GM19463 (cell line): ENCODE results near the gene MAPK10.
"Not testable (repeated sequence)": the region's sequence is repeated elsewhere in the genome, so short reads cannot be mapped to it uniquely, and the experiment has no call there.

Experiments used
- ATAC-seq: cut with Tn5 transposase; IDR thresholded peaks from one replicate; pipeline ENCODE4 v1.9.1; 2021; ENCODE audit warnings: mild to moderate bottlenecking, moderate library complexity; ENCODE audit not compliant: unreplicated experiment

Gene MAPK10

DNA sequence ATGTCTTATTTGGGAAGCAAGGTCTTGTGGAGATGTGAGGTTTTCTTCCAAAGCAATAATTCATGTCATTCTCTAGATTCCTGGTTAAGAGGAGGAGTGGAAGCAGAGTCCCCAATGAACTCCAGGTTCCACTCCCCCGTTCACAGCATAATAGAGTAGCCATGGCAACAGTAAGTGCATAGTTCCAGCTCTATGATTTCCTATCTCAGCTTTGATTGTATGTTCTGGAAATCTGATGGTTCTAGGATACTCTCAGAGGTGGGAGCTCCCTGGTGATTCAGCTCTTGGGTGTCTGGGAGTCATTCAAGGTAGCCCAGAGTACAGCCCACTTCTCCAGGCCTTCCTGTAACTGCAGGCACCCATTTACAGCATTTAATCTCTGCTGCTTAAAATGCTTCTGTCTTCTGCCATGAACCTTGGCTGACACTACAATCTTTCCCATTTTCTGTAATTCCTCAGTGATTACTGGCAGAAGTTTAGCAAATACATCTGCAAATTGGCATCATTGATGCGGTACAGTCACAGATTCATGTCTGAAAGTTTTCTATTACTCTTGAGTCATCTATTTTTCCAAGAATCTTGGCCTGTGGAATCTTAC is 242.0 kb downstream of the MAPK10 start:
- no peak for ATAC-seq

- no peak for ATAC-seq
Measured at GRCh38 chr4:86114563-86114962, 245.3 kb downstream of the MAPK10 start.

- ATAC-seq: no peak
Measured at GRCh38 chr4:86108834-86109233, 251.0 kb downstream of the MAPK10 start.

- ATAC-seq: no peak
Measured at GRCh38 chr4:86108137-86108536, 251.7 kb downstream of the MAPK10 start.

GRCh38 chr4:86107112-86107511 is 252.7 kb downstream of the MAPK10 start:
- no peak for ATAC-seq

DNA sequence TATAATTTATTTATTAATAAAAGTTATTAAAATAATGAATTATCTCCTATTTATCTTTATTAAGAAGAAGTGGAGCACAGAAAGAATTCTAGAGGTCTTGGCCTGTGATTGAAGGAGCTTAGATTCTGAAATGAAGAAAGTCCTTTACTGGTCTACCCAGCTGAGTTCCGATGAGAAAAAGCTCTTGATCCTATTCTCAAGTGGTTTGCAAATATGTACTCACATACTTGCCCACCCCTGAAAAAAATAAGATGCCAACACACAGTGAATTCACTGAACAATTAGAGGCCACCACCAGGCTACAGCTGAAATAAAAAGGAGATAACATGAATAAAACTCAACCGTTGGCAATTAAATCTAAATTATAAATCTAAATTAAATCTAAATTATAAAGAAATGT is 253.4 kb downstream of the MAPK10 start:
- ATAC-seq: no peak

- no peak for ATAC-seq
Measured at GRCh38 chr4:86101841-86102240, 258.0 kb downstream of the MAPK10 start.

GRCh38 chr4:86101410-86101809 is 258.4 kb downstream of the MAPK10 start:
- ATAC-seq: no peak

GRCh38 chr4:86100539-86101215 is 259.2 kb downstream of the MAPK10 start:
- ATAC-seq: no peak

- ATAC-seq: no peak
Measured at GRCh38 chr4:86099348-86099747, 260.5 kb downstream of the MAPK10 start.

- no peak for ATAC-seq
Measured at GRCh38 chr4:86098691-86099090, 261.2 kb downstream of the MAPK10 start.

DNA sequence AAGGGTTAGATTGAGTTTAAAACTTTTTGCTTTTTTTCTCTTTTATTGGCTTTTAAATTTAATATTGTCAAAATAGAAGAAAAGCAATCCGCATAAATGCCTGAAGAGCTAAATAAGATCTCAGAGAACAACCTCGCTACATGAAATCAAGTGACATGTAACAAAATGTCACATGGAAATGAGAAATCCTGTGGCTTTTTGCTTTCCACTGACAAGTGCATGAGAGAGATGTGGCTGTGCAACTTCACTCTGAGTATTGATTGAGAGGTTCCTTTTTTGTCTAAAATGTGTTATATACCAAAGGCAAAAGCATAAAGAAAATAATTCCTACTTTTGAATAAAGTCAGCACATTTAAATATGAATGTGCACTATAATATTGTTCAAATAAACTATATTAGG is 263.5 kb downstream of the MAPK10 start:
- no peak for ATAC-seq

- no peak for ATAC-seq
Measured at GRCh38 chr4:86092684-86093083, 267.2 kb downstream of the MAPK10 start.

DNA sequence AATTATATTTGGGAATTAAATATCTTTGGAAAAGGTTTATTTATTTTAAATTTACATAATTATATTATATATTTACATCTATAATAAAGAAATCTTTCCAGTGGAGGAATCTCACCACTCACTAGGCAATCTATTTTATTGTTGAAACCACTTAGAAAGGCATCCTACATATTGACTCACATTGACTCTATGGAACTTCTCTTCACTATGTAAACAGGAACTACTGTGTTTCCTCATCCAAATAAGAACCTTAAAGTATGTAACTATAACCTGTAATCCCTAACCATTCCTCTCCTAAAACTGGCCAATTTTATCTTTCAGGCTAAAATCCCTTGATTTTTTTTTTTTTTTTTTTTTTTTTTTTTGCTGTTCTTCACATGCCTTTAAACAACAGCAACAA is 268.7 kb downstream of the MAPK10 start:
- ATAC-seq: no peak

DNA sequence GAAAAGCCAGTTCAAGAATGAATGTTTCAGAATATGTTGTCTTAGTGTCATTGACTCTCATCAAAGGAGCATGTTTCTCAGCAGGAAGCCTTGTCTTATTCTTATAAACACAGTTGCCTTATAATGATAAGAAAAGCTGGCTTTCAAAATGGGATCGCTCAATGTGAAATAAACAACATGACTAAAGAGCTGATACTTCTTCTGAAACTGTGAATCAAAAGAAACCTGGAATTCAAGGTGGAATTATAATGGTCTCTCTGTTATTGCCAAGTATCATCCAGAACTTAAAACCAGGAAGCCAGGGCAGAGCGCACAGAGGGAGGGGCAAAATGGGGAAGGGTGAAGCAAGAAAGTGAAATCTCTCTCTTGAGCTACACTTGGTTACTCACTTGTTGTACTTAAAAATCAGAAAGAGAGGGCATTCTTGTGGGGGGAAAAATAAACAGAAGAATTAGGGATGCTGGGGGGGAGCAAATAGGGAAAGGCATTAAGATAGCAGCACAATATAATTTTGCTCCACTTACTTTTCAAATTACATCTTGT is 270.0 kb downstream of the MAPK10 start:
- no peak for ATAC-seq

DNA sequence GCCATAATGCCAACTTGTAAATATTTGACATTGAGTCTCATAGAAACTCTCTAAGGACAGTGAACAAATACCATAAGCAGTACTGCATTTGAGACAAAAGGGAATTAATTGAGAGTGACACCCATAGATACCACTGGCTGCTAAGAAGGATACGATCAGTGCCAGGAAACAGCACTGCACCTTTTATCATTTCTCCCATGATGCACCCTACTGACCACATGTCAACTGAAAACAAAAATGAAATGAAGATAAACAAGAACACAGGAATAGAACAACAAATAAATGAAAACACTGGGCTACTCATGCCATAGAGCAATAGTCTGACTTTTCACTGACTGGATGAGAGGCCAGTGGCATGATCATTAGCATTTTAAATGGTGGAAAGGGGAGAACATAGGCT is 270.8 kb downstream of the MAPK10 start:
- ATAC-seq: no peak

GRCh38 chr4:86075796-86076195 is 284.1 kb downstream of the MAPK10 start:
- ATAC-seq: not testable (repeated sequence)

DNA sequence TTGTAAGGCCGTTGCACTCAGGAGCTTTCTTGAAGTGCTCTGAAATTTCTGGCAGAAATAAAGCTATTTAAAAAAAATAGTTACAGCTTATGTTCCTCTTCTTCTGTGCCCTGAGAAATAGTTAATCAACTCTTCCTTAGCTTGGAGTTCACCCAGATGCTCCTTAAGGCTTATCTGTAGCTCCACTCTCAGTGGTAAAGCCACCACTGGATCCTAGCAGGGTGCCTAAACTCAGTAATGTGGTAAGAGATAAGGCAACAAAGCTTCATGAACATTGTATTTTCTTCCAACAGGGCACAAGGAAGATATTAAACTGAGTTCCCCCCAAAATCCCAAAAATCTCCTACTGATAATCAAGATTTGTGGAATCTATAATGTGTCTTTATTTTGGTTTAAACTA is 299.5 kb downstream of the MAPK10 start:
- ATAC-seq: no peak

DNA sequence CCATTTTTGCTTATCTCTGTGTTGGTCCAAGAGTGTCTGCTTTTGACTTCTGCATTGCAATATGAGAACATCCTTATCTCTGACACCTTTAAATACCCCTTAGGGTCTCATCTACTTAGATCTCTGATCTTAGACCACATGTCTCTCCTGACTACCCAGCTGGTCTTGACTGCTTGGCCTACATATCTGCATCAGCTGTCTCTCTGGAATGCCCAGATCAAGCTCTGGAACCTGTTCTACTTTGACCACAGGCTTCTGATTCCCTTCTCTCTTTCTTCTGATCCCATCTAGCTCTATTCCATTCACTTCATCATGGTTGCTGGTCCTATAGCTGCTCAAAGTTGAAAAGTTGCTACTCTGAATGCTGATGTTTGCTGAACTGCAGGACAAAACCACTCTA is 301.2 kb downstream of the MAPK10 start:
- no peak for ATAC-seq

GRCh38 chr4:86055898-86056297 is 304.0 kb downstream of the MAPK10 start:
- ATAC-seq: no peak

- ATAC-seq: no peak
Measured at GRCh38 chr4:86054286-86055032, 305.4 kb downstream of the MAPK10 start.

DNA sequence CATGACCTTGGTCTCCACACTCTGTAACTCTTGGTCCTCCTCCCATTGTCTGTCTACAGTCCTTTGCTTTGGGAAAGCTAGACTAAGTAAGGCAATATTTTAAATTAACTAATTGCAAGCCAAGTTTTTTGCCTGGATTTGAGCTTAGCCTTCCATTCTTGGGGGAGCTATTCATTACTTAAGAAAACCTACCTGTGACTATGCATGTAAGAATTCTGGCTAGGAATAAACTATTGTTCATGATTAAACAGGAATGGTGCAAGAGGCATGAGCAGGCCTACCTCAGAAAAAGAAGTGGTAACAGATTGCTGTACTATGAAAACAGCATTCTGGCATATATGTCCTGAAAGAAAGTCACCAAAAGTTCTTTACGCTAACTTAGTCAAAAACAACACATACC is 309.4 kb downstream of the MAPK10 start:
- ATAC-seq: no peak
